ENCODE results near the gene ASPM. TPM values are rescaled to one million over a fixed set of nuclear protein-coding genes. Genes with fewer than 3 reads are reported as not detected.

Gene ASPM
- total RNA-seq, 1 donor from 2014 or later = 38.6 TPM

- H3K36me3 Mint-ChIP-seq = peaks cover 21% of the 10 kb centered on the region
- no peak for DNase-seq (ENCODE audit: extremely low spot score, unreplicated experiment)
- no peaks in the 10 kb centered on the region for H3K27me3 Mint-ChIP-seq
- no peaks in the 10 kb centered on the region for H3K4me1 Mint-ChIP-seq (ENCODE audit: unreplicated experiment)
- no peaks in the 10 kb centered on the region for H3K9me3 Mint-ChIP-seq
- TF ChIP-seq, protein P1, sequence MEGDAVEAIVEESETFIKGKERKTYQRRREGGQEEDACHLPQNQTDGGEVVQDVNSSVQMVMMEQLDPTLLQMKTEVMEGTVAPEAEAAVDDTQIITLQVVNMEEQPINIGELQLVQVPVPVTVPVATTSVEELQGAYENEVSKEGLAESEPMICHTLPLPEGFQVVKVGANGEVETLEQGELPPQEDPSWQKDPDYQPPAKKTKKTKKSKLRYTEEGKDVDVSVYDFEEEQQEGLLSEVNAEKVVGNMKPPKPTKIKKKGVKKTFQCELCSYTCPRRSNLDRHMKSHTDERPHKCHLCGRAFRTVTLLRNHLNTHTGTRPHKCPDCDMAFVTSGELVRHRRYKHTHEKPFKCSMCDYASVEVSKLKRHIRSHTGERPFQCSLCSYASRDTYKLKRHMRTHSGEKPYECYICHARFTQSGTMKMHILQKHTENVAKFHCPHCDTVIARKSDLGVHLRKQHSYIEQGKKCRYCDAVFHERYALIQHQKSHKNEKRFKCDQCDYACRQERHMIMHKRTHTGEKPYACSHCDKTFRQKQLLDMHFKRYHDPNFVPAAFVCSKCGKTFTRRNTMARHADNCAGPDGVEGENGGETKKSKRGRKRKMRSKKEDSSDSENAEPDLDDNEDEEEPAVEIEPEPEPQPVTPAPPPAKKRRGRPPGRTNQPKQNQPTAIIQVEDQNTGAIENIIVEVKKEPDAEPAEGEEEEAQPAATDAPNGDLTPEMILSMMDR (conservative IDR thresholded peaks at IDR 0.05) = no peak
- H3K27ac Mint-ChIP-seq = no peak overlapping the region
- H3K4me3 Mint-ChIP-seq = no peak overlapping the region
Measured at GRCh38 chr1:197171531-197171930, 25.1 kb upstream of the ASPM start.

- TF ChIP-seq, protein P1 (conservative IDR thresholded peaks at IDR 0.05) = no peak
- H3K36me3 Mint-ChIP-seq = peaks cover 21% of the 10 kb centered on the region
- H3K9me3 Mint-ChIP-seq = no peaks in the 10 kb centered on the region
- no peak for DNase-seq (ENCODE audit: extremely low spot score, unreplicated experiment)
- no peak overlapping the region for H3K4me3 Mint-ChIP-seq
- H3K27ac Mint-ChIP-seq = no peak overlapping the region
- H3K27me3 Mint-ChIP-seq = no peaks in the 10 kb centered on the region
- H3K4me1 Mint-ChIP-seq (ENCODE audit: unreplicated experiment) = no peaks in the 10 kb centered on the region
Measured at GRCh38 chr1:197170538-197170937, 24.1 kb upstream of the ASPM start.

GRCh38 chr1:197159461-197159860 lies 13.0 kb upstream of the ASPM start:
- H3K4me3 Mint-ChIP-seq = no peak overlapping the region
- H3K36me3 Mint-ChIP-seq = peaks cover 15% of the 10 kb centered on the region
- H3K9me3 Mint-ChIP-seq = no peaks in the 10 kb centered on the region
- no peak overlapping the region for H3K27ac Mint-ChIP-seq
- H3K4me1 Mint-ChIP-seq (ENCODE audit: unreplicated experiment) = no peaks in the 10 kb centered on the region
- TF ChIP-seq, protein P1 (conservative IDR thresholded peaks at IDR 0.05) = no peak
- no peaks in the 10 kb centered on the region for H3K27me3 Mint-ChIP-seq
- no peak for DNase-seq (ENCODE audit: extremely low spot score, unreplicated experiment)

DNA sequence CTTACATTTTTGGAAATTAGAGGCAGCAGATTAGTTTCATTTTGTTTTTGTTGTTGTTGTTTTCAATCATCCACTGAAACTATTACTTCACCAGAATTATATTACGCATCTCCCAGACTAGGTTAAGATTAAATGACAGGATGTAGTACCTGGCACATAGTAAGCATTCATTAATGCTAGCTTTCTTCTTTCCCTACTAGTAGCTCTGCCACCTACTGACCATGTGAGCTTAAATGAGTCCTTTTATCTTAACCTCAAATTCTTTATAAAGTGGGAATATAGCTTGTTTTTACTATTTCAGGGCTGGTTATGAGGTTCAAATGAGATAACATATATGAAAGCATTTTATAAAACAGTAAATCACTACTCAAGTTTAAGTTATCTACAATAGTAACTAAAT lies 10.2 kb upstream of the ASPM start:
- no peak for DNase-seq (ENCODE audit: extremely low spot score, unreplicated experiment)
- Mint-ChIP-seq H3K36me3 (peaks cover 15% of the 10 kb centered on the region), H3K9me3 (no peaks in the 10 kb centered on the region), H3K27ac (no peak overlapping the region), H3K27me3 (no peaks in the 10 kb centered on the region), H3K4me3 (no peak overlapping the region), H3K4me1 (ENCODE audit: unreplicated experiment) (no peaks in the 10 kb centered on the region)
- TF ChIP-seq, protein P1 (conservative IDR thresholded peaks at IDR 0.05) = no peak

GRCh38 chr1:197152662-197153061 lies 6.2 kb upstream of the ASPM start:
- Mint-ChIP-seq H3K27me3 (no peaks in the 10 kb centered on the region), H3K4me3 (no peak overlapping the region), H3K36me3 (no peaks in the 10 kb centered on the region), H3K9me3 (no peaks in the 10 kb centered on the region), H3K4me1 (ENCODE audit: unreplicated experiment) (peaks cover 11% of the 10 kb centered on the region), H3K27ac (no peak overlapping the region)
- DNase-seq (ENCODE audit: extremely low spot score, unreplicated experiment) = no peak
- TF ChIP-seq, protein P1 (conservative IDR thresholded peaks at IDR 0.05) = no peak

- DNase-seq (ENCODE audit: extremely low spot score, unreplicated experiment) = no peak
- peaks cover 15% of the 10 kb centered on the region for H3K4me1 Mint-ChIP-seq (ENCODE audit: unreplicated experiment)
- no peaks in the 10 kb centered on the region for H3K27me3 Mint-ChIP-seq
- no peaks in the 10 kb centered on the region for H3K9me3 Mint-ChIP-seq
- no peak overlapping the region for H3K4me3 Mint-ChIP-seq
- TF ChIP-seq, protein P1 (conservative IDR thresholded peaks at IDR 0.05) = no peak
- H3K36me3 Mint-ChIP-seq = no peaks in the 10 kb centered on the region
- H3K27ac Mint-ChIP-seq = no peak overlapping the region
Measured at GRCh38 chr1:197151185-197151584, 4.7 kb upstream of the ASPM start.

Data from type B pancreatic cell (in vitro differentiated cells).